ENCODE measurements around the gene C1orf141. TPM values are rescaled to one million over a fixed set of nuclear protein-coding genes. Genes with fewer than 3 reads are reported as not detected.
"Not testable (repeated sequence)": the region's sequence is repeated elsewhere in the genome, so short reads cannot be mapped to it uniquely, and the experiment has no call there.

Gene C1orf141
- total RNA-seq, 1 donor from 2014 or later = not detected

DNA sequence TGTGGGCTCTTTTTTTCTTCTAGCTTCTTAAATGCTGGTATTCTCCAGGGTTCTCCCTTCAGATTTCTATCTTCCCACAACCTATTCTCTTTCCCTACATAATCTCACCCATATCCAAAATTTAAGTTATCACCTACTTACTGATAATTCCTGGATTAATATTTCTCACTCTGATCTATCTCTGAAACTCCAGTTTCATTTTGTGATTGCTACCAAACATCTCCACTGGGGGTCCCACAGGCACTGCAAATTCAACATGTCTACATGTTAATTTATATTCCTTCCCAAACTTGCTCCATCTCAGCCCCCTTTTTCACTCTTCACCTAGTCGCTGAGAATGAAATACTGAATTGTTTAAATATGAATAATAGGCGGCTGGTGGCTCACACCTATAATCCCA is 9.9 kb upstream of the C1orf141 start:
- TF ChIP-seq, protein P1, sequence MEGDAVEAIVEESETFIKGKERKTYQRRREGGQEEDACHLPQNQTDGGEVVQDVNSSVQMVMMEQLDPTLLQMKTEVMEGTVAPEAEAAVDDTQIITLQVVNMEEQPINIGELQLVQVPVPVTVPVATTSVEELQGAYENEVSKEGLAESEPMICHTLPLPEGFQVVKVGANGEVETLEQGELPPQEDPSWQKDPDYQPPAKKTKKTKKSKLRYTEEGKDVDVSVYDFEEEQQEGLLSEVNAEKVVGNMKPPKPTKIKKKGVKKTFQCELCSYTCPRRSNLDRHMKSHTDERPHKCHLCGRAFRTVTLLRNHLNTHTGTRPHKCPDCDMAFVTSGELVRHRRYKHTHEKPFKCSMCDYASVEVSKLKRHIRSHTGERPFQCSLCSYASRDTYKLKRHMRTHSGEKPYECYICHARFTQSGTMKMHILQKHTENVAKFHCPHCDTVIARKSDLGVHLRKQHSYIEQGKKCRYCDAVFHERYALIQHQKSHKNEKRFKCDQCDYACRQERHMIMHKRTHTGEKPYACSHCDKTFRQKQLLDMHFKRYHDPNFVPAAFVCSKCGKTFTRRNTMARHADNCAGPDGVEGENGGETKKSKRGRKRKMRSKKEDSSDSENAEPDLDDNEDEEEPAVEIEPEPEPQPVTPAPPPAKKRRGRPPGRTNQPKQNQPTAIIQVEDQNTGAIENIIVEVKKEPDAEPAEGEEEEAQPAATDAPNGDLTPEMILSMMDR (IDR thresholded peaks at IDR 0.05) = peak; percentile 65
- Mint-ChIP-seq H3K4me3 (ENCODE audit: unreplicated experiment) (no peak overlapping the region), H3K36me3 (ENCODE audit: low read depth) (no peaks in the 10 kb centered on the region), H3K27me3 (ENCODE audit: low read depth) (peaks cover 2% of the 10 kb centered on the region), H3K27ac (ENCODE audit: unreplicated experiment) (no peak overlapping the region), H3K4me1 (ENCODE audit: low read depth) (peaks cover 9% of the 10 kb centered on the region), H3K9me3 (ENCODE audit: low read depth) (no peaks in the 10 kb centered on the region)
- no peak for DNase-seq (ENCODE audit: low spot score)

DNA sequence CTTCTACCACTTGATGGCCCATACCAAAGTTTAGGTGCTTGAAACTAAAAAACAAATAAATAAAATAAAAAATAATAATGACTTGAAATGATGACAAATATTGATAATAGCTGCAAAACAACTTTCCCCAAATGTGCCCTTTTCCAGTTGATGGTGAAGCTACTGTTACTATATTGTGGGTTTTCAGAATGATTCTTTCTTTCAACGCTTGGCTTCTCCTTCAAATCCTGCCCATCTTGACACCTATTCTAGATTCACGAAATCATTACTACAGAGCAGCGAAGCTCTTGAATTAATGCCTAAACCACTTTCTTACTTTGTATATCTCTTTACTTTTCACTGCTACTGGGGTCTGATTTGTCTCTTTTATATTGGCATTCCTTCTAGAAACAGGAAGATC is 9.2 kb upstream of the C1orf141 start:
- H3K4me1 Mint-ChIP-seq (ENCODE audit: low read depth) = peaks cover 4% of the 10 kb centered on the region
- TF ChIP-seq, protein P1 (IDR thresholded peaks at IDR 0.05) = no peak
- H3K27ac Mint-ChIP-seq (ENCODE audit: unreplicated experiment) = no peak overlapping the region
- no peak for DNase-seq (ENCODE audit: low spot score)
- H3K4me3 Mint-ChIP-seq (ENCODE audit: unreplicated experiment) = no peak overlapping the region
- H3K9me3 Mint-ChIP-seq (ENCODE audit: low read depth) = no peaks in the 10 kb centered on the region
- H3K36me3 Mint-ChIP-seq (ENCODE audit: low read depth) = no peaks in the 10 kb centered on the region
- H3K27me3 Mint-ChIP-seq (ENCODE audit: low read depth) = peaks cover 2% of the 10 kb centered on the region

DNA sequence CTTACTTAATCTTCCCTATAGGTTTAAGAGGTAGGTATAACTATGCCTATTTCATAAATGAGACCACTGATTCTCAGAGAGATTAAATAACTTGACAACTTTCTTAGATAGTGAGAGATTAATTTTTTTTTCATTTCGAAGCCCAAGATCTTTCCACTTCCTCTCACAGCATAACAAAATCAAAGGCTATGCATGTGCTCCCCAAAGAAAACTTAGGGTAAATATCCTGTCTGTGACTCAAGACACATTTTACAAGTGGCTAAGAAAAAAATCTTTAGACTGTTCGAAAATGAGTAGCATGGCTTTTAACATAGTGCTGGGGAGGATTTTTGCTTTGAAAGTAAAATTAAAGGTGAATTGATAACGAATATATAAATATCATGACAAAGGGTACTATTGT is 8.2 kb upstream of the C1orf141 start:
- Mint-ChIP-seq H3K4me1 (ENCODE audit: low read depth) (no peaks in the 10 kb centered on the region), H3K27me3 (ENCODE audit: low read depth) (peaks cover 2% of the 10 kb centered on the region), H3K9me3 (ENCODE audit: low read depth) (no peaks in the 10 kb centered on the region), H3K27ac (ENCODE audit: unreplicated experiment) (no peak overlapping the region), H3K36me3 (ENCODE audit: low read depth) (no peaks in the 10 kb centered on the region), H3K4me3 (ENCODE audit: unreplicated experiment) (no peak overlapping the region)
- TF ChIP-seq, protein P1 (IDR thresholded peaks at IDR 0.05) = no peak
- no peak for DNase-seq (ENCODE audit: low spot score)

GRCh38 chr1:67141832-67142231 is 7.1 kb upstream of the C1orf141 start:
- not testable (repeated sequence) for H3K4me3 Mint-ChIP-seq (ENCODE audit: unreplicated experiment); H3K4me1 Mint-ChIP-seq (ENCODE audit: low read depth); H3K27me3 Mint-ChIP-seq (ENCODE audit: low read depth); DNase-seq (ENCODE audit: low spot score); H3K9me3 Mint-ChIP-seq (ENCODE audit: low read depth); H3K36me3 Mint-ChIP-seq (ENCODE audit: low read depth); H3K27ac Mint-ChIP-seq (ENCODE audit: unreplicated experiment)

DNA sequence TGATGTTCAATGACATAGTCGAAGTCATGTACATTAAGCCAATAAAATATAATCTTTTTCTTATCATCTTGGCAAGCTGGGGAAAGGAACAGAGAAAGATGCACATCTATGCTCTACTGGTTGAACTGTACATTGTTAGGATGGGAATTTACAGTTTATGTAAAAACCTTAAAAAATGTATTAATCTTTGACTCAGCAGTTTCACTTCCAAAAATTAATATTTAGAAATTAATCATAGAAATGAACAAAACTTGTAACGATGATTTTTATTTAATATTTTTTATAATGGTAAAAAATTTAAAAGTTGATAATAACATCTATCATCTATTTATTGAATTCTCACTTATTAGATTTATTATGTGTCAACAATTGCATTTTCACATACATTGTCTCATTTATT is 5.7 kb upstream of the C1orf141 start:
- H3K4me1 Mint-ChIP-seq (ENCODE audit: low read depth) = peaks cover 2% of the 10 kb centered on the region
- TF ChIP-seq, protein P1 (IDR thresholded peaks at IDR 0.05) = no peak
- no peaks in the 10 kb centered on the region for H3K36me3 Mint-ChIP-seq (ENCODE audit: low read depth)
- no peak overlapping the region for H3K27ac Mint-ChIP-seq (ENCODE audit: unreplicated experiment)
- no peak overlapping the region for H3K4me3 Mint-ChIP-seq (ENCODE audit: unreplicated experiment)
- H3K9me3 Mint-ChIP-seq (ENCODE audit: low read depth) = no peaks in the 10 kb centered on the region
- DNase-seq (ENCODE audit: low spot score) = no peak
- H3K27me3 Mint-ChIP-seq (ENCODE audit: low read depth) = peaks cover 2% of the 10 kb centered on the region

GRCh38 chr1:67138813-67139499 is 4.2 kb upstream of the C1orf141 start:
- Mint-ChIP-seq H3K4me1 (ENCODE audit: low read depth) (peaks cover 8% of the 10 kb centered on the region), H3K9me3 (ENCODE audit: low read depth) (no peaks in the 10 kb centered on the region), H3K4me3 (ENCODE audit: unreplicated experiment) (no peak overlapping the region), H3K27ac (ENCODE audit: unreplicated experiment) (no peak overlapping the region), H3K36me3 (ENCODE audit: low read depth) (no peaks in the 10 kb centered on the region), H3K27me3 (ENCODE audit: low read depth) (no peaks in the 10 kb centered on the region)
- TF ChIP-seq, protein P1 (IDR thresholded peaks at IDR 0.05) = no peak
- no peak for DNase-seq (ENCODE audit: low spot score)

Data from chondrocyte (in vitro differentiated cells).